ENCODE data around the gene FOXQ1. TPM values are rescaled to one million over a fixed set of nuclear protein-coding genes. Genes with fewer than 3 reads are reported as not detected.

FOXQ1 gene
- total RNA-seq, 1 donor from 2014 or later: not detected

DNA sequence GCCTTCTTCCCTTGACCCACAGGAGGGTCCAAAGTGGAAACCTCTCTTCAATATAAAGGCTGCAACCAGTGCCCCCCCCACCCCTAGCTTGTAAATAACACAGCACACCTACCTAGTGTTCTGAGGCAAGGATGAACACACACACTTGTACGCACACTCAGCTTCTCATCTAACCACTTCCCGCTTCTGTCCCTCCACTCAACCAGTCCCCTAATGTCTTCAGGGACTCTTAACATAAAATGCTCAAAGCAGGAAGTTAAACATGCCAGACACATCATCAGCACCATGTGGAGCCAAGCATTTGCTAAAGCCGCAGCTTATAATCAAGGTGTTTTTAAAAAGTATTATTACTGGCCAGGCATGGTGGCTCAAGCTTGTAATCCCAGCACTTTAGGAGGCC lies 35.3 kb downstream of the FOXQ1 start:
- Histone ChIP-seq H3K27ac (no peak overlapping the region), H3K4me1 (peaks cover 15% of the 10 kb centered on the region), H4K20me1 (ENCODE audit: low read depth) (no peaks in the 10 kb centered on the region), H3K4me3 (no peak overlapping the region), H3F3A (ENCODE audit: low read depth) (no peaks in the 10 kb centered on the region), H3K9me3 (ENCODE audit: low read depth) (peaks cover 16% of the 10 kb centered on the region), H3K36me3 (peaks cover 12% of the 10 kb centered on the region), H3K9ac (no peak overlapping the region), H3K4me2 (no peak overlapping the region), H2AFZ (replicated peaks) (no peak overlapping the region), H3K27me3 (no peaks in the 10 kb centered on the region), H3K79me2 (ENCODE audit: low read depth) (no peaks in the 10 kb centered on the region)
- no peak for TF ChIP-seq EZH2 (IDR thresholded peaks at IDR 0.05)
- TF ChIP-seq EZH2phosphoT487 (IDR thresholded peaks at IDR 0.05): no peak
- TF ChIP-seq, protein P1, sequence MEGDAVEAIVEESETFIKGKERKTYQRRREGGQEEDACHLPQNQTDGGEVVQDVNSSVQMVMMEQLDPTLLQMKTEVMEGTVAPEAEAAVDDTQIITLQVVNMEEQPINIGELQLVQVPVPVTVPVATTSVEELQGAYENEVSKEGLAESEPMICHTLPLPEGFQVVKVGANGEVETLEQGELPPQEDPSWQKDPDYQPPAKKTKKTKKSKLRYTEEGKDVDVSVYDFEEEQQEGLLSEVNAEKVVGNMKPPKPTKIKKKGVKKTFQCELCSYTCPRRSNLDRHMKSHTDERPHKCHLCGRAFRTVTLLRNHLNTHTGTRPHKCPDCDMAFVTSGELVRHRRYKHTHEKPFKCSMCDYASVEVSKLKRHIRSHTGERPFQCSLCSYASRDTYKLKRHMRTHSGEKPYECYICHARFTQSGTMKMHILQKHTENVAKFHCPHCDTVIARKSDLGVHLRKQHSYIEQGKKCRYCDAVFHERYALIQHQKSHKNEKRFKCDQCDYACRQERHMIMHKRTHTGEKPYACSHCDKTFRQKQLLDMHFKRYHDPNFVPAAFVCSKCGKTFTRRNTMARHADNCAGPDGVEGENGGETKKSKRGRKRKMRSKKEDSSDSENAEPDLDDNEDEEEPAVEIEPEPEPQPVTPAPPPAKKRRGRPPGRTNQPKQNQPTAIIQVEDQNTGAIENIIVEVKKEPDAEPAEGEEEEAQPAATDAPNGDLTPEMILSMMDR (IDR thresholded peaks at IDR 0.05): no peak
- Mint-ChIP-seq H3K27ac (no peak overlapping the region), H3K4me1 (peaks cover 16% of the 10 kb centered on the region), H3K4me3 (no peak overlapping the region), H3K27me3 (ENCODE audit: insufficient read depth, low read depth) (no peaks in the 10 kb centered on the region), H3K36me3 (no peaks in the 10 kb centered on the region), H3K9me3 (peaks cover 31% of the 10 kb centered on the region)
- no peak for DNase-seq (ENCODE audit: low spot score)

DNA sequence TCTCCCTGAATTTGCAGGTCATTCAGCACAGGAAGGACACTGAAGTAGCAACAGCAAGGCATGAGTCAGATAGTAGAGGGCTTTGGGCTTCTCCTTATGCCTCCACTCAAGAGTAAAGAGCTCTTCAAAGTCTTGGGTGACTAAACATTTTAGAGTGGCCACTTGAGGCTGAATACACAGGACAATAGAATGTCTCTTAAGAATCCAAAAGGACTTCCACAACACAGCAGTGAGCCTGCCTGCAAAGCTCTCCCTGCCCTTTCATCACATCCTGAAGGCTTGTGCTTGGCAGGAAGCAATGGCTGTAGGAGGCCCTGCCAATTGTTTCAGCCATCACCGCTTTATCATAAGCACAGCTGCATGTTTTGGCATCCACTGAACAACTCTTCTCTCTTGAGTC lies 36.8 kb downstream of the FOXQ1 start:
- H3K9me3 ChIP-seq (ENCODE audit: low read depth): peaks cover 20% of the 10 kb centered on the region
- no peak overlapping the region for H3K4me3 Mint-ChIP-seq
- no peaks in the 10 kb centered on the region for H3K36me3 Mint-ChIP-seq
- H3K9ac ChIP-seq: no peak overlapping the region
- H3K4me1 Mint-ChIP-seq: peaks cover 16% of the 10 kb centered on the region
- H3K9me3 Mint-ChIP-seq: peaks cover 45% of the 10 kb centered on the region
- H3K36me3 ChIP-seq: peaks cover 12% of the 10 kb centered on the region
- no peaks in the 10 kb centered on the region for H3F3A ChIP-seq (ENCODE audit: low read depth)
- no peaks in the 10 kb centered on the region for H3K27me3 Mint-ChIP-seq (ENCODE audit: insufficient read depth, low read depth)
- H3K4me1 ChIP-seq: peaks cover 15% of the 10 kb centered on the region
- no peak overlapping the region for H2AFZ ChIP-seq (replicated peaks)
- no peaks in the 10 kb centered on the region for H3K79me2 ChIP-seq (ENCODE audit: low read depth)
- H3K27ac ChIP-seq: no peak overlapping the region
- H3K27me3 ChIP-seq: no peaks in the 10 kb centered on the region
- no peak overlapping the region for H3K27ac Mint-ChIP-seq
- TF ChIP-seq, protein P1 (IDR thresholded peaks at IDR 0.05): no peak
- no peak for TF ChIP-seq EZH2 (IDR thresholded peaks at IDR 0.05)
- TF ChIP-seq EZH2phosphoT487 (IDR thresholded peaks at IDR 0.05): no peak
- no peaks in the 10 kb centered on the region for H4K20me1 ChIP-seq (ENCODE audit: low read depth)
- DNase-seq (ENCODE audit: low spot score): peak; percentile 32
- H3K4me2 ChIP-seq: peak overlapping the region; percentile 59
- H3K4me3 ChIP-seq: no peak overlapping the region

DNA sequence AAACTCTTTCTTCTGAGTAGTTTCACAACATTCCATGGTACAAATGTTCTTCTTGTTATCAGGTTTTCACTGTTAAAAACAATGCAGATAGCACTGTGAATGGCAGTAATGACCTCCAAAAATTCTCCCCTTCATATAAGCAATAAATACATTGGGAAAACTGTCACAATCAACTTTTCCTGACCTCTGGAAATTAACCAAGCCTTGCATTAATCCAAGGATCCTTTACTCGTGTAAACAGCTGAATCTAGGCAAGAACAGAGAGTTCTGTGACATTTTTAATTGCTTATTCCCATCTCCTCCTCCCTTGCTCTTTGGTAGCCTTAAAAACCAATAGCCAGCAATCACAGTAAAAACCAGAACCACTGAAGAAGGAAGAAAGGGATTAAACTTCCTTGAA lies 37.8 kb downstream of the FOXQ1 start:
- Mint-ChIP-seq H3K27me3 (ENCODE audit: insufficient read depth, low read depth) (no peaks in the 10 kb centered on the region), H3K4me3 (no peak overlapping the region)

More for the DNA sequence above, 37.8 kb downstream of the FOXQ1 start:
- H3K4me1 ChIP-seq: peaks cover 15% of the 10 kb centered on the region
- no peaks in the 10 kb centered on the region for H3F3A ChIP-seq (ENCODE audit: low read depth)
- H3K27ac Mint-ChIP-seq: no peak overlapping the region
- H3K27ac ChIP-seq: no peak overlapping the region
- H4K20me1 ChIP-seq (ENCODE audit: low read depth): no peaks in the 10 kb centered on the region
- peaks cover 16% of the 10 kb centered on the region for H3K4me1 Mint-ChIP-seq
- H3K4me3 ChIP-seq: no peak overlapping the region
- H2AFZ ChIP-seq (replicated peaks): no peak overlapping the region
- no peaks in the 10 kb centered on the region for H3K27me3 ChIP-seq
- peaks cover 12% of the 10 kb centered on the region for H3K36me3 ChIP-seq
- H3K79me2 ChIP-seq (ENCODE audit: low read depth): no peaks in the 10 kb centered on the region
- H3K9ac ChIP-seq: no peak overlapping the region
- TF ChIP-seq, protein P1 (IDR thresholded peaks at IDR 0.05): no peak
- TF ChIP-seq EZH2 (IDR thresholded peaks at IDR 0.05) (no peak), EZH2phosphoT487 (IDR thresholded peaks at IDR 0.05) (no peak)
- H3K9me3 ChIP-seq (ENCODE audit: low read depth): peaks cover 16% of the 10 kb centered on the region
- no peak overlapping the region for H3K4me2 ChIP-seq
- peaks cover 40% of the 10 kb centered on the region for H3K9me3 Mint-ChIP-seq
- H3K36me3 Mint-ChIP-seq: no peaks in the 10 kb centered on the region
- DNase-seq (ENCODE audit: low spot score): no peak
